ENCODE measurements around the gene JAZF1. TPM values are rescaled to one million over a fixed set of nuclear protein-coding genes. Genes with fewer than 3 reads are reported as not detected.

Gene JAZF1
- total RNA-seq, 1 experiment from 2014 or later = 1.5 TPM

DNA sequence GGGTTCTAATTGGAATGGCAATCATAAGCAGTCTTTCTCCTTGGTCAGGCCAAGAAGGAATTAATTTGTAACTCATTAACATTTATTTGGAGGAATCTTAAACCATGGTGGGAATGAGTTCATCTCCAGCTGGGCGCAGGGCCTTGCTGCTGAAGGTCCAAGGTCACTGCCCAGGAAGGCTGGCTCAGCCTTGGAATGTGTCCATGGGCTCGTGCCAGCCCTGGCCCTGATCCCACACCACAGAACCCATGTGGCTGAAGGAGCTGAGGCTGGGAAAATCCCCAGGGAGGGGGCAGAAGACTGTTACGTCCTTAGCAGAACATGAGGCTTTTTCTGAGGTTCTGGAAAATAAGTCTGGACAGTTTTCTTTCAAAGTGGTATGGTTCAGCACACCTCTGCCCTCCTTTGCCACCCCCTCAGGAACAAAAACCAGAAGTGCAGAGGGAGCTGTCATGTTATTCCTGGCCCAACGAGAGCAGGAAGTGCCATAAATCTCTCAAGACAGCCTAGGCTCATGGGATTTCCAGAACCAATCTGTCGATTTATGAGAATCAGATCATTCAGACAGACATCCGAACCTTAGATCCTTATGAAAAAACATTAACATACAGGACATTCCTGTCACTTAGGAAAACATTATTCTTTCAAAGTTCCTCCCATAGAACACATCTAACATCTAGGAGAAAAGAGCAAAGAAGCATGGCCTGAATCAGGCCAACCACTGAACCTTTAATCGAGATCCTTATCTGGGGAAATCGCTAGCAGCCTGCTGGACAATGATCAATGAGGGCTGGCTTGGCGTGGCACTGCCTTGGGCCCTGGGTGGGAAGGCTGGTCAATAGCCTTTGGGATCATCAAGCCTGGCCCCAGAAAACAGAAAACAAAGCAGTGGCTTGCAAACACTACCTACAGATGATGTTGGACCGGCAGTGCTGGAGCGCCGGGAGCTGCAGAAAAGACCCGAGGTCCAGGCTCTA lies 306.3 kb downstream of the JAZF1 start:
- H3K4me3 ChIP-seq (ENCODE audit: low read depth, low read length, poor library complexity, severe bottlenecking) = no peak overlapping the region
- intact Hi-C loops (cut with micrococcal nuclease; ENCODE audit: unreplicated experiment) = no loop called here
- no peak for DNase-seq (ENCODE audit: low spot score)
- POLR2A ChIA-PET (ENCODE audit: low non-redundant PET) = no interaction called here
- no peaks in the 10 kb centered on the region for H3K36me3 ChIP-seq (ENCODE audit: insufficient read depth, low read length, poor library complexity, severe bottlenecking)
- no TSS peak for BruUV-seq (replicated peaks)
- no peaks in the 10 kb centered on the region for H3K27me3 ChIP-seq (replicated peaks; ENCODE audit: insufficient read depth, low read depth, low read length, poor library complexity)
- peaks cover 6% of the 10 kb centered on the region for H3K4me1 ChIP-seq (ENCODE audit: insufficient read depth, low read length, poor library complexity, severe bottlenecking)
- TF ChIP-seq, protein P1, sequence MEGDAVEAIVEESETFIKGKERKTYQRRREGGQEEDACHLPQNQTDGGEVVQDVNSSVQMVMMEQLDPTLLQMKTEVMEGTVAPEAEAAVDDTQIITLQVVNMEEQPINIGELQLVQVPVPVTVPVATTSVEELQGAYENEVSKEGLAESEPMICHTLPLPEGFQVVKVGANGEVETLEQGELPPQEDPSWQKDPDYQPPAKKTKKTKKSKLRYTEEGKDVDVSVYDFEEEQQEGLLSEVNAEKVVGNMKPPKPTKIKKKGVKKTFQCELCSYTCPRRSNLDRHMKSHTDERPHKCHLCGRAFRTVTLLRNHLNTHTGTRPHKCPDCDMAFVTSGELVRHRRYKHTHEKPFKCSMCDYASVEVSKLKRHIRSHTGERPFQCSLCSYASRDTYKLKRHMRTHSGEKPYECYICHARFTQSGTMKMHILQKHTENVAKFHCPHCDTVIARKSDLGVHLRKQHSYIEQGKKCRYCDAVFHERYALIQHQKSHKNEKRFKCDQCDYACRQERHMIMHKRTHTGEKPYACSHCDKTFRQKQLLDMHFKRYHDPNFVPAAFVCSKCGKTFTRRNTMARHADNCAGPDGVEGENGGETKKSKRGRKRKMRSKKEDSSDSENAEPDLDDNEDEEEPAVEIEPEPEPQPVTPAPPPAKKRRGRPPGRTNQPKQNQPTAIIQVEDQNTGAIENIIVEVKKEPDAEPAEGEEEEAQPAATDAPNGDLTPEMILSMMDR (conservative IDR thresholded peaks at IDR 0.05; ENCODE audit: low read depth, low read length) = no peak
- TF ChIP-seq EZH2 (IDR thresholded peaks at IDR 0.05; ENCODE audit: borderline replicate concordance, low read depth, low read length, poor library complexity, severe bottlenecking) = no peak
- CTCF ChIA-PET = no interaction called here
- H3K27ac ChIP-seq (ENCODE audit: low read depth, low read length, poor library complexity, severe bottlenecking) = no peak overlapping the region
- H3K9me3 ChIP-seq (ENCODE audit: low read depth, low read length, poor library complexity, severe bottlenecking) = no peaks in the 10 kb centered on the region

DNA sequence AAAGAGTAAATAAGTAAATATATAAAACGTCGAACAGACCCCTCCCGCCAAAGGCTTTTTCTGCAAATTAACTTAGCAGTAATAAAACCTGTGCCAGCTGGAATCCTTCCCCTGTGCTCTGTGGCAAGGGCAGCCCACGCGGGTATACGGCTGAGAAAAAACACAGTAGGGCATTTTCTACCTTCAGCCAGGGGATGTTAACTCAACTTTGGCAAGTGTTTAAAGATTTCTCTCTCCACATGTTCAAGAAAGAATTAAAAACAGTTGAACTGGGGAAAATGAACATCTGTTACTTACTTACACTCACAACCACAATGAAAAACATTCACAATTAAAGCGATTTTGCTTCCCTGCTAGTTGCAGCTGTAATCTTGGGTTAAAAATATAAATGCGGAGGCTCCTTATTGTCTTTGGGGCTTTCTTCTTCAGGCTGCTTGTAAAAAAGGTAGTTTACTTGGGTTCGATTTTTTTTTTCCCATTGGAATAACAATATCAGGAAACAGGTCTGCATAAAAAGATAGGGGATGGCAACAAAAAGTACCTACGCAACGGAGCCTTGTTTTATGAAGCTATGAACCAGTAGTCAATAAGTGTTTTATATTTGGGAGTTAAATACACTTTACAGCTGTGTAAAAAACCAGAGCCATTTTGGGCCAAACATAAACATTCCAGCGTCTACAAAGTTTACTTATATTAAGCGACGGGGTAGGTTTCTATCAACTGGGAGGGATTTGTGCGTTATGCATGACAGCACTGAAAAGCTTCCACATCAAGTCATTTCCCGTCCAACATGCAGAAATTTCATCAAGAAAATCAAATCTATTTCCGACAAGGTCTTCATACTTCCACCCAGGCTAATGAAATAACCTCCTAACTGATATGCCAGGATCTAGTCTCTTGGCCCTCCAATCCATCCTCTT lies 308.0 kb downstream of the JAZF1 start:
- Histone ChIP-seq H3K27me3 (replicated peaks; ENCODE audit: insufficient read depth, low read depth, low read length, poor library complexity) (no peaks in the 10 kb centered on the region), H3K9me3 (ENCODE audit: low read depth, low read length, poor library complexity, severe bottlenecking) (no peaks in the 10 kb centered on the region), H3K4me3 (ENCODE audit: low read depth, low read length, poor library complexity, severe bottlenecking) (no peak overlapping the region), H3K4me1 (ENCODE audit: insufficient read depth, low read length, poor library complexity, severe bottlenecking) (peaks cover 6% of the 10 kb centered on the region), H3K27ac (ENCODE audit: low read depth, low read length, poor library complexity, severe bottlenecking) (no peak overlapping the region), H3K36me3 (ENCODE audit: insufficient read depth, low read length, poor library complexity, severe bottlenecking) (no peaks in the 10 kb centered on the region)
- no peak for TF ChIP-seq EZH2 (IDR thresholded peaks at IDR 0.05; ENCODE audit: borderline replicate concordance, low read depth, low read length, poor library complexity, severe bottlenecking)
- TF ChIP-seq, protein P1 (conservative IDR thresholded peaks at IDR 0.05; ENCODE audit: low read depth, low read length) = no peak
- ChIA-PET POLR2A (ENCODE audit: low non-redundant PET) (no interaction called here), CTCF (no interaction called here)
- intact Hi-C loops (cut with micrococcal nuclease; ENCODE audit: unreplicated experiment) = no loop called here
- no TSS peak for BruUV-seq (replicated peaks)
- DNase-seq (ENCODE audit: low spot score) = no peak

DNA sequence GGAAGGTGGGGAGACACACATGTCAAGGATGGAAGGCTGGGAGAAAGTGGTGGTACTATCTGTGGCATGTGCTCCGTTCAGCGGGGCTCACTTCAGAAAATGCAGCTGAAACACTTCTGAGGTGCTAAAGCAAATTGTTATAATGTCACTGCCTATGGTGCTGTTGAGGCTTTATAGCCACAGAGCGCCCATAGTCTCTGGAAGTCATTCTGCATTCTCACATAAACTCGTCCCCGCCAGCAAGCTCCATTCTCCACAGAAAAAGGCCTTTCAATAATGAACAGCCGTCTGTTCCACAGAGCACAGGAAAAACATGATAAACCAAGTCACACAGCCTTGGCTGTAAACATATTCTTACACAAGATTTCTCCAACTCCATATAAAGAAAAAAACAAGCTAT lies 308.7 kb downstream of the JAZF1 start:
- TF ChIP-seq, protein P1 (conservative IDR thresholded peaks at IDR 0.05; ENCODE audit: low read depth, low read length) = no peak
- no peak for TF ChIP-seq EZH2 (IDR thresholded peaks at IDR 0.05; ENCODE audit: borderline replicate concordance, low read depth, low read length, poor library complexity, severe bottlenecking)
- H3K27me3 ChIP-seq (replicated peaks; ENCODE audit: insufficient read depth, low read depth, low read length, poor library complexity) = no peaks in the 10 kb centered on the region
- H3K36me3 ChIP-seq (ENCODE audit: insufficient read depth, low read length, poor library complexity, severe bottlenecking) = no peaks in the 10 kb centered on the region
- no TSS peak for BruUV-seq (replicated peaks)
- CTCF ChIA-PET = no interaction called here
- POLR2A ChIA-PET (ENCODE audit: low non-redundant PET) = no interaction called here
- no peak for DNase-seq (ENCODE audit: low spot score)
- H3K27ac ChIP-seq (ENCODE audit: low read depth, low read length, poor library complexity, severe bottlenecking) = no peak overlapping the region
- peaks cover 6% of the 10 kb centered on the region for H3K4me1 ChIP-seq (ENCODE audit: insufficient read depth, low read length, poor library complexity, severe bottlenecking)
- no peak overlapping the region for H3K4me3 ChIP-seq (ENCODE audit: low read depth, low read length, poor library complexity, severe bottlenecking)
- no peaks in the 10 kb centered on the region for H3K9me3 ChIP-seq (ENCODE audit: low read depth, low read length, poor library complexity, severe bottlenecking)
- intact Hi-C loops (cut with micrococcal nuclease; ENCODE audit: unreplicated experiment) = no loop called here
